Measurements from ENCODE around the gene DIO3.

Gene DIO3

DNA sequence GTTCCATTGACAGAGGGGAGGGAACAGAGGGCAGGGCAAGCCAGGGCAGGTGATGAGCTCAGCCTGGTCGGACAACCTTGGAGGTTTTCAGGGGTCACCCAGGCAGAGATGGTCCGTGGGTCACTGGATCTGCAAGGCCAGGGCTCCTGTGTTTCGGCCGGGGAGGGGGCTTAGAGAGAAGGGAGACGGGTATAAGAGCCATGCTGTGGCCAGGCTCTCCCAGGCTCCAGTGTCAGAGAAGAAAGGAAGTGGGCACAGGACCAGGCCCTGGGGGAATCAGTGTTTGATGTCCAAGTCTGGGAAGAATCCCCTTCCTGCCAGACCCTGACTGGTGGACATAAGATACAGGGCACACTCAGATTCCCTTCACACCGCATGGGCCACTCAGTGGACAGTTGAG is 36.9 kb downstream of the DIO3 start:
- no peak for DNase-seq (ENCODE audit: low read depth, low spot score)

GRCh38 chr14:101598571-101599233 is 37.4 kb downstream of the DIO3 start:
- no peak for DNase-seq (ENCODE audit: low read depth, low spot score)

GRCh38 chr14:101599234-101599885 is 38.1 kb downstream of the DIO3 start:
- DNase-seq (ENCODE audit: low read depth, low spot score), result no peak

GRCh38 chr14:101600336-101600890 is 39.1 kb downstream of the DIO3 start:
- no peak for DNase-seq (ENCODE audit: low read depth, low spot score)

DNA sequence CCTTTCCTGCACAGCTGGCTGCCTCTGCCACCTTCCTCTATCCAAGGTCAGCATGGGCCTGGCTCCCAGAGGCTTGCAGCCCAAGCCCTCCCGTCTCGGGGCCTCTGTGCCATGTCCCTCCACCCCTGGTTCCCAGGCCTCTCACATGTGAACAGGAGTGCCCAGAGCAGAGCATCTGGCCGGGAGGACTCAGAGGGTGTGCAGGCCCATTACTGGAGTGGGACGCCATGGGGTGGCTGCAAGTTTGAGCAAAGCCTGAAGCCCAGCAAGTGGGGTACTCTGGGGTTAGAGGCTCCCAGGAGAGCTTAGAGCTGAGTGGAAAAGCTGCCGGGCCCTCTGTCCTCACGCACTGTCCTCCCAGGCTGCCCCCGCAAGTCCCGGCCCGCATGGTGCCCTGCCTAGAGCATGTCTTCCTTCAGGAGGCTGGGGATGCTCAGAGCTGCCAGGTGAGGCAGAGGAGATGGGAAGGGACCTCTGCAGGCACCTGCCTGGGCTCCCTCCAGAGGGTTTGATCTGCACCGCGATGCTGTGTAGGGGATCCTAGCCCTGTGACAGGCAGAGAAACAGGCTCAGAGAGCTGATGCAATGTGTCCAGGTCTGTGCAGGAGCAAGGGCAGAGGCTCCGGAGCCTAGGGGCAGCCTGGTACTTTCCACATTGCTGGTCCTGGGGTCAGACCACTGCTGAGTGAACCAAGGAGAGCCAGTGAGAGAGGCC is 39.8 kb downstream of the DIO3 start:
- DNase-seq (ENCODE audit: low read depth, low spot score), result no peak

GRCh38 chr14:101601606-101602465 is 40.5 kb downstream of the DIO3 start:
- no peak for DNase-seq (ENCODE audit: low read depth, low spot score)

GRCh38 chr14:101602466-101602840 is 41.2 kb downstream of the DIO3 start:
- DNase-seq (ENCODE audit: low read depth, low spot score), result no peak

DNA sequence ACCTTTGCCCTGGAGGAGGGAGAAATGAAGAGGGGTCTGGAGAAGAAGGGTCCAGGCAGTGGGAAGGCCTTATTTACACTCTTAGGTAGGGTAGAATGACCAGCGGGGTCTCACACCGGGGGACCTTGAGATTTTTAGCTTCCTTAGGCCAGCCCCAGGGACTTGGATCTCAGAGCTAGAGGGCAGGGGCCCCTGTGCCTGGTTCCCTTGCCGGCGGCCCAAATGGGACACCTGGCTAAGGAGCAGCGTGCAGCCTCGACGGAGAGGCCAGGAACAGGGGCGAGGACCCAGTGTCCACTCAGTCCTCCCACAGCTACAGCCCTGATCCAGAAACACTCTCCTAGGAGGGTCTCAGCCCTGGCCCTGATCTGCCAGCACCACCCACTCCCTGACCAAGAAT is 41.8 kb downstream of the DIO3 start:
- DNase-seq (ENCODE audit: low read depth, low spot score), result no peak

DNA sequence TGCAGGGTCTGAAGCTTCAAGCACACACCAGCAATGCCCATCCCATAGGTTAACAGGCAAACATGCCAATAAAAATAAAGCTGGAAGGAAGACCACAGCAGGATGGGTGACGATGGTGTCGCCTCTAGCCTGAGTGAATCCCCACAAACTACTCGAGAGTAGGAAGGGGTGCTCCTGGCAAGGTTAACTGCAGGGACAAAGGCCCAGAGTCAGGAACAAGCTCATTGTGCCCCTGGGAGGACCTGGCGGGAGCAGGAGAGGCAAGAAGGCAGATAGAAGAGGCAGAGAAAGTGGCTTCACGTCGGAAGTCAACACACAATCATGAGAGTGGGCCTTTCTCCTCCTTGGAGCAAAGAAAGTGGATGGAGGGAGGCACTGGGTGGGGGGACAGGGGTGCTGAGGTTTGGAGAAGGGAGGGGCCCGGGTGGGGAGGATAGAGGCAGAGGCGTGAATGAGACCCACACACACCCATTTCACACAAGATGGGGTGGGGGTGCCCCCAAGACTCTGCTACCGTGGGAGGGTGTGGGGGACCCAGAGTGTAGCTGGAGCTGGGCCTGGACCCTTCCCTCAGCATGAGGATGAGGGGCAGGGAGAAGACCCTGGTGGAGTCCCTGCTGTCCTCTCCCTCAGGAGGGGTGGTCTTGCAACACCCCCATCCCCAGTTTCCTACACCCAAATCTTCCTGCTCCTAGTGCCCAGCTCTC is 43.1 kb downstream of the DIO3 start:
- DNase-seq (ENCODE audit: low read depth, low spot score), result no peak

- no peak for DNase-seq (ENCODE audit: low read depth, low spot score)
Observed at GRCh38 chr14:101604935-101605780, 43.9 kb downstream of the DIO3 start.

DNA sequence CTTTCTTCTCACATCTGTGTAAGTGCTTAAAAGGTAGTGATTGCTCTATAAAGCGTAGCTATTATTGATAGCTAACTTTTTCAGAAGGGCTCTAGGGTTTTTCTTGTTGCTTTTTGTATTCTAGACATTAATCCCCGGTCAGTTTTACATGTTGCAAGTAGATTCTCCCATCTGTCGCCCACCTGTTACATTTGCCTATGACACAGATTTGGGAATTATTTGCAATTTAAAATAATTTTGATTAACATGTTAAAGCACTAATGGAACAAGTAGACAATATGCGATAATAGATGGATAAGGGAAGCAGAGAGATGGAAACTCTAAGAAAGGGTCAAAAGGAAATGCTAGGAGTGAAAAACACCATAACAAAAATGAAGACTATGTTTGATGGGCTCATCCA is 44.5 kb downstream of the DIO3 start:
- no peak for DNase-seq (ENCODE audit: low read depth, low spot score)

Measured in activated naive CD8-positive, alpha-beta T cell treated with anti-CD3 and anti-CD28 coated beads, Interleukin-2, amount 50 U/mL, for 16 hours (primary cell).